ENCODE results near the gene RMND1.

DNA sequence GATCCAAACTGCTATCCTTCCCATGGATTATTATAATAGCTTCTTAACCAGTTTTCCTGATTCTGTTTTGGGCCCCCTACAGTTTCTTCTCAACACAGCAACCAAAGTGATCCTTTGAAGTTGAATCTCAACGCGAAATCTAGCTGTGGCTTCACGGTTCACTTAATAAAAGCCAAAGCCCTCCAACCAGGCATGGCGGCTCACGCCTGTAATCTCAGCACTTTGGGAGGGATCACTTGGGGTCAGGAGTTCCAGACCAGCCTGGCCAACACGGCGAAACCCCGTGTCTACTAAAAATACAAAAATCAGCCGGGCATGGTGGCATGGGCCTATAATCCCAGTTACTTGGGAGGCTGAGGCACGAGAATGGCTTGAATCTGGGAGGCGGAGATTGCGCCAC, 3.3 kb downstream of the RMND1 start:
- TF ChIP-seq, protein P1, sequence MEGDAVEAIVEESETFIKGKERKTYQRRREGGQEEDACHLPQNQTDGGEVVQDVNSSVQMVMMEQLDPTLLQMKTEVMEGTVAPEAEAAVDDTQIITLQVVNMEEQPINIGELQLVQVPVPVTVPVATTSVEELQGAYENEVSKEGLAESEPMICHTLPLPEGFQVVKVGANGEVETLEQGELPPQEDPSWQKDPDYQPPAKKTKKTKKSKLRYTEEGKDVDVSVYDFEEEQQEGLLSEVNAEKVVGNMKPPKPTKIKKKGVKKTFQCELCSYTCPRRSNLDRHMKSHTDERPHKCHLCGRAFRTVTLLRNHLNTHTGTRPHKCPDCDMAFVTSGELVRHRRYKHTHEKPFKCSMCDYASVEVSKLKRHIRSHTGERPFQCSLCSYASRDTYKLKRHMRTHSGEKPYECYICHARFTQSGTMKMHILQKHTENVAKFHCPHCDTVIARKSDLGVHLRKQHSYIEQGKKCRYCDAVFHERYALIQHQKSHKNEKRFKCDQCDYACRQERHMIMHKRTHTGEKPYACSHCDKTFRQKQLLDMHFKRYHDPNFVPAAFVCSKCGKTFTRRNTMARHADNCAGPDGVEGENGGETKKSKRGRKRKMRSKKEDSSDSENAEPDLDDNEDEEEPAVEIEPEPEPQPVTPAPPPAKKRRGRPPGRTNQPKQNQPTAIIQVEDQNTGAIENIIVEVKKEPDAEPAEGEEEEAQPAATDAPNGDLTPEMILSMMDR (IDR thresholded peaks at IDR 0.05; ENCODE audit: insufficient read depth, low read length): no peak
- TF ChIP-seq GABPA (IDR thresholded peaks at IDR 0.05; ENCODE audit: low read depth): no peak
- no peak for TF ChIP-seq POLR2AphosphoS5 (IDR thresholded peaks at IDR 0.05; ENCODE audit: low read depth)
- TF ChIP-seq SPI1 (IDR thresholded peaks at IDR 0.05; ENCODE audit: borderline replicate concordance, low read depth): no peak
- TF ChIP-seq, protein P2, sequence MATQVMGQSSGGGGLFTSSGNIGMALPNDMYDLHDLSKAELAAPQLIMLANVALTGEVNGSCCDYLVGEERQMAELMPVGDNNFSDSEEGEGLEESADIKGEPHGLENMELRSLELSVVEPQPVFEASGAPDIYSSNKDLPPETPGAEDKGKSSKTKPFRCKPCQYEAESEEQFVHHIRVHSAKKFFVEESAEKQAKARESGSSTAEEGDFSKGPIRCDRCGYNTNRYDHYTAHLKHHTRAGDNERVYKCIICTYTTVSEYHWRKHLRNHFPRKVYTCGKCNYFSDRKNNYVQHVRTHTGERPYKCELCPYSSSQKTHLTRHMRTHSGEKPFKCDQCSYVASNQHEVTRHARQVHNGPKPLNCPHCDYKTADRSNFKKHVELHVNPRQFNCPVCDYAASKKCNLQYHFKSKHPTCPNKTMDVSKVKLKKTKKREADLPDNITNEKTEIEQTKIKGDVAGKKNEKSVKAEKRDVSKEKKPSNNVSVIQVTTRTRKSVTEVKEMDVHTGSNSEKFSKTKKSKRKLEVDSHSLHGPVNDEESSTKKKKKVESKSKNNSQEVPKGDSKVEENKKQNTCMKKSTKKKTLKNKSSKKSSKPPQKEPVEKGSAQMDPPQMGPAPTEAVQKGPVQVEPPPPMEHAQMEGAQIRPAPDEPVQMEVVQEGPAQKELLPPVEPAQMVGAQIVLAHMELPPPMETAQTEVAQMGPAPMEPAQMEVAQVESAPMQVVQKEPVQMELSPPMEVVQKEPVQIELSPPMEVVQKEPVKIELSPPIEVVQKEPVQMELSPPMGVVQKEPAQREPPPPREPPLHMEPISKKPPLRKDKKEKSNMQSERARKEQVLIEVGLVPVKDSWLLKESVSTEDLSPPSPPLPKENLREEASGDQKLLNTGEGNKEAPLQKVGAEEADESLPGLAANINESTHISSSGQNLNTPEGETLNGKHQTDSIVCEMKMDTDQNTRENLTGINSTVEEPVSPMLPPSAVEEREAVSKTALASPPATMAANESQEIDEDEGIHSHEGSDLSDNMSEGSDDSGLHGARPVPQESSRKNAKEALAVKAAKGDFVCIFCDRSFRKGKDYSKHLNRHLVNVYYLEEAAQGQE (IDR thresholded peaks at IDR 0.05; ENCODE audit: insufficient replicate concordance, low read depth): no peak
